PC-9 (cell line): ENCODE data around the gene MLANA. TPM values are rescaled to one million over a fixed set of nuclear protein-coding genes. Genes with fewer than 3 reads are reported as not detected.

Experiments
- BruUV-seq: library from RNA; stranded (reverse); fragments of 400-500 nt; replicated peaks from 2 replicates; lab custom pipeline; 2021; lab: Mats Ljungman, UMichigan
- CTCF ChIA-PET: fragments of 300-600 bp; sonication (Branson Sonifier 250); formaldehyde crosslinking; loops from one replicate; lab custom pipeline; 2022; ENCODE audit warnings: antibody characterized with exemption; lab: Charles Lee
- POLR2A ChIA-PET: fragments of 300-600 bp; sonication (Branson Sonifier 250); formaldehyde crosslinking; loops from one replicate; lab custom pipeline; 2022; ENCODE audit warnings: antibody characterized with exemption; ENCODE audit not compliant: unreplicated experiment; lab: Charles Lee
- DNase-seq, 2 experiments: peaks; one replicate each; pipeline versions ENCODE4 v3.0.0 to v3.0.0-alpha.2; 2015 to 2022; ENCODE audit warnings: mixed read lengths in 1 of 2
- H2AFZ ChIP-seq: fragments of 200-600 bp; sonication (generic); 2 replicates; pipeline ENCODE4 v1.8.1; 2017; ENCODE audit warnings: antibody characterized with exemption
- H3F3A ChIP-seq: fragments of 200-600 bp; sonication (generic); 2 replicates; pipeline ENCODE4 v1.8.1; 2017; ENCODE audit warnings: antibody characterized with exemption, mild to moderate bottlenecking, low read depth; ENCODE audit not compliant: insufficient read depth
- H3K27ac ChIP-seq: fragments of 200-600 bp; sonication (generic); 2 replicates; pipeline ENCODE4 v1.6.1; 2016; ENCODE audit warnings: mixed run types
- H3K27me3 ChIP-seq: fragments of 200-600 bp; sonication (generic); 2 replicates; pipeline ENCODE4 v1.6.1; 2016; ENCODE audit warnings: low read depth, mixed run types; ENCODE audit not compliant: insufficient read depth
- H3K36me3 ChIP-seq: fragments of 200-600 bp; sonication (generic); 2 replicates; pipeline ENCODE4 v1.6.1; 2016; ENCODE audit warnings: low read depth, mixed run types
- H3K4me1 ChIP-seq: fragments of 200-600 bp; sonication (generic); replicated peaks from 2 replicates; pipeline ENCODE4 v1.6.1; 2016; ENCODE audit warnings: mixed run types; ENCODE audit not compliant: insufficient read depth
- H3K4me2 ChIP-seq: fragments of 200-600 bp; sonication (generic); 2 replicates; pipeline ENCODE4 v1.6.1; 2017; ENCODE audit warnings: mixed run types
- H3K4me3 ChIP-seq: fragments of 200-600 bp; sonication (generic); 2 replicates; pipeline ENCODE4 v1.6.1; 2016; ENCODE audit warnings: mixed run types
- H3K79me2 ChIP-seq: fragments of 200-600 bp; sonication (generic); 2 replicates; pipeline ENCODE4 v1.6.1; 2017; ENCODE audit warnings: low read depth, mixed run types
- H3K9me2 ChIP-seq: fragments of 200-600 bp; sonication (generic); 2 replicates; pipeline ENCODE4 v1.8.1; 2017; ENCODE audit warnings: mild to moderate bottlenecking; ENCODE audit not compliant: insufficient read depth
- H3K9me3 ChIP-seq: fragments of 200-600 bp; sonication (generic); 2 replicates; pipeline ENCODE4 v1.8.1; 2016; ENCODE audit warnings: low read depth; ENCODE audit not compliant: insufficient read depth
- H4K20me1 ChIP-seq: fragments of 200-600 bp; sonication (generic); 2 replicates; pipeline ENCODE4 v1.8.1; 2017; ENCODE audit not compliant: insufficient read depth
- EZH2 ChIP-seq: fragments of 200-600 bp; sonication (generic); IDR thresholded peaks from 2 replicates; pipeline ENCODE4 v1.8.0; 2017; ENCODE audit warnings: antibody characterized with exemption, low read depth
- intact Hi-C: fragments of 100-400 bp; cut with micrococcal nuclease; formaldehyde crosslinking; loops from one replicate; pipeline ENCODE4 v1.10.0; 2022; ENCODE audit not compliant: unreplicated experiment
- total RNA-seq: library from RNA; stranded (reverse); gene quantifications from 2 replicates; pipeline ENCODE4 v1.2.3, GENCODE V29; 2021
- TF ChIP-seq, protein P1 (sequence below): fragments of 200-600 bp; sonication (generic); conservative IDR thresholded peaks from 2 replicates; pipeline ENCODE4 v1.6.1; 2017; ENCODE audit warnings: mixed run types, antibody characterized with exemption, mild to moderate bottlenecking, moderate library complexity

The MLANA gene
- total RNA-seq, 1 experiment from 2014 or later = not detected

DNA sequence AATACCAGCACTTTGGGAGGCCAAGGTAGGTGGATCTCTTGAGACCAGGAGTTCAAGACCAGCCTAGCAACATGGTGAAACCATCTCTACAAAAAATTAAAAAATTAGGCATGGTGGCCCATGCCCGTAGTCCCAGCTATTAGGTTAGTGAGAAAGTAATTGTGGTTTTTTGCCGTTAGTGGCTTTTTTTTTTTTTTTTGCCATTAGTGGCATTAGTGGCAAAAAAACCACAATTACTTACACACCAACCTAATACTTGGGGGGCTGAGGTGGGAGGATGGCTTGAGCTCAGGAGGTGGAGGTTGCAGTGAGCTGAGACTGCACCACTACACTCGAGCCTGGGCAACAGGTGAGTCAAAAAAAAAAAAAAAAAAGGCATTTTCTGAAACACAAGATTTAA is 27.8 kb downstream of the MLANA start:
- Histone ChIP-seq H4K20me1 (no peaks in the 10 kb centered on the region), H3K9me3 (no peaks in the 10 kb centered on the region), H3K4me2 (no peak overlapping the region), H3K36me3 (no peaks in the 10 kb centered on the region), H3K27ac (no peak overlapping the region), H3K79me2 (no peaks in the 10 kb centered on the region), H3K27me3 (no peaks in the 10 kb centered on the region), H3F3A (no peaks in the 10 kb centered on the region), H2AFZ (no peak overlapping the region), H3K9me2 (no peaks in the 10 kb centered on the region), H3K4me3 (no peak overlapping the region), H3K4me1 (no peaks in the 10 kb centered on the region)
- no TSS peak for BruUV-seq
- TF ChIP-seq, protein P1, sequence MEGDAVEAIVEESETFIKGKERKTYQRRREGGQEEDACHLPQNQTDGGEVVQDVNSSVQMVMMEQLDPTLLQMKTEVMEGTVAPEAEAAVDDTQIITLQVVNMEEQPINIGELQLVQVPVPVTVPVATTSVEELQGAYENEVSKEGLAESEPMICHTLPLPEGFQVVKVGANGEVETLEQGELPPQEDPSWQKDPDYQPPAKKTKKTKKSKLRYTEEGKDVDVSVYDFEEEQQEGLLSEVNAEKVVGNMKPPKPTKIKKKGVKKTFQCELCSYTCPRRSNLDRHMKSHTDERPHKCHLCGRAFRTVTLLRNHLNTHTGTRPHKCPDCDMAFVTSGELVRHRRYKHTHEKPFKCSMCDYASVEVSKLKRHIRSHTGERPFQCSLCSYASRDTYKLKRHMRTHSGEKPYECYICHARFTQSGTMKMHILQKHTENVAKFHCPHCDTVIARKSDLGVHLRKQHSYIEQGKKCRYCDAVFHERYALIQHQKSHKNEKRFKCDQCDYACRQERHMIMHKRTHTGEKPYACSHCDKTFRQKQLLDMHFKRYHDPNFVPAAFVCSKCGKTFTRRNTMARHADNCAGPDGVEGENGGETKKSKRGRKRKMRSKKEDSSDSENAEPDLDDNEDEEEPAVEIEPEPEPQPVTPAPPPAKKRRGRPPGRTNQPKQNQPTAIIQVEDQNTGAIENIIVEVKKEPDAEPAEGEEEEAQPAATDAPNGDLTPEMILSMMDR = no peak
- no peak for TF ChIP-seq EZH2
- ChIA-PET CTCF (interaction anchor here (0.5 to 0.6 kb wide), 3 partner anchors 135 to 866 kb away, joined by 3 to 10 read pairs (median 9); no protein-coding TSS in a partner anchor), POLR2A (no interaction called here)
- DNase-seq = no peak
- intact Hi-C loops = no loop called here

- Histone ChIP-seq H3K27me3 (no peaks in the 10 kb centered on the region), H3K4me1 (no peaks in the 10 kb centered on the region), H4K20me1 (no peaks in the 10 kb centered on the region), H2AFZ (no peak overlapping the region), H3K27ac (no peak overlapping the region), H3K9me3 (no peaks in the 10 kb centered on the region), H3F3A (no peaks in the 10 kb centered on the region), H3K36me3 (no peaks in the 10 kb centered on the region), H3K4me2 (no peak overlapping the region), H3K4me3 (no peak overlapping the region), H3K9me2 (no peaks in the 10 kb centered on the region), H3K79me2 (no peaks in the 10 kb centered on the region)
- TF ChIP-seq, protein P1 = no peak
- no peak for TF ChIP-seq EZH2
- POLR2A ChIA-PET = no interaction called here
- intact Hi-C loops = no loop called here
- no peak for DNase-seq
- BruUV-seq = no TSS peak
- CTCF ChIA-PET = no interaction called here
Measured at GRCh38 chr9:5920860-5921328, 30.2 kb downstream of the MLANA start.

- no peak for DNase-seq
- ChIA-PET POLR2A (no interaction called here), CTCF (no interaction called here)
- H3K27me3 ChIP-seq = no peaks in the 10 kb centered on the region
- H4K20me1 ChIP-seq = no peaks in the 10 kb centered on the region
- no peaks in the 10 kb centered on the region for H3F3A ChIP-seq
- BruUV-seq = no TSS peak
- H3K4me2 ChIP-seq = no peak overlapping the region
- H3K27ac ChIP-seq = no peak overlapping the region
- intact Hi-C loops = no loop called here
- H3K36me3 ChIP-seq = no peaks in the 10 kb centered on the region
- TF ChIP-seq, protein P1 = no peak
- TF ChIP-seq EZH2 = no peak
- no peaks in the 10 kb centered on the region for H3K4me1 ChIP-seq
- no peaks in the 10 kb centered on the region for H3K9me2 ChIP-seq
- H3K4me3 ChIP-seq = no peak overlapping the region
- no peaks in the 10 kb centered on the region for H3K9me3 ChIP-seq
- no peaks in the 10 kb centered on the region for H3K79me2 ChIP-seq
- H2AFZ ChIP-seq = no peak overlapping the region
Measured at GRCh38 chr9:5922192-5922591, 31.5 kb downstream of the MLANA start.
